GM19193 (cell line): ENCODE data around the gene SAXO2.

Source experiments
- POLR2A ChIP-seq: IDR thresholded peaks from 4 replicates; pipeline ENCODE4 v1.6.1; 2011; ENCODE audit not compliant: insufficient read depth, insufficient read length; ENCODE audit errors: extremely low read depth

SAXO2 gene

DNA sequence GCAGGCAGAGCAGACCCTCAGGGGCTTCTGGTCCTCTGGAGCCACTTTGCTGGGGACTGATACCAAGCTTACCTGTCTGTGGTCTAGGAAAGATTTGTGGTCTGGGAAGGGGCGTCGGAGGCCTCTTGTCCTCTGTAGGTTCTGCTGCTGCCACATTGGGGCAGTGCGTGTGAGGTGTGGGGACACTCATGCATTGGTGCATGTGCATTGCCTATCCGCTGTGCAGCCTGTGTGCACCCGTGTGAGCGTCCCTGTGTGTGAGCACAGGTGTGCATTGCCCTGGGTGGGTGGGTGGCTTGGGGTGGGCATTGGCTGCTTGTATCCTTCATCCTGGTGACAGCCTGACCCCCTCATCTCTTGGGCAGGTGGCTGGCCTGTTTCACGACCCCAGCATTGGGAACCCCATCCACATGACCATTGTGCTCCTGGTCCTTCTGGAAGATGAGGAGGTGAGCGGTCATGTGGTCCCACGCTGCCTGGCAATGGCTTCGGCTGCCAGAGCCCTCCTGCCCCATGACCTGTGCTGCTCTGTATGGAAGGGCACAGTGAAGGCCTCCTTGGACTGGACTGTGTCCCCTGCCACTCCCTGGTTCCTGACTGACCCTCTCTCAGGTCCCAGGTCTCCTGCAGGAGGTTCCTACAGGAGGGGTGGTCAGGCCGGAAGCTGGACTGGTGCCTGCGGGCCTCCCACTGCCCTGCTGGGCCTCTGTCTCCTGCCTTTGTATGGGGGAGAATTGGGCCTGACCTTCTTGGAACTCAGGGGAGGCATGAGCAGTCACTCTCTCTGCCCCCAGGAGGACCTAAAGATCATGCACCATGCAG, 41.5 kb downstream of the SAXO2 start:
- no peak for TF ChIP-seq POLR2A

GRCh38 chr15:82304778-82305090, 42.1 kb downstream of the SAXO2 start:
- TF ChIP-seq POLR2A, result no peak

GRCh38 chr15:82305621-82306048, 43.0 kb downstream of the SAXO2 start:
- TF ChIP-seq POLR2A, result no peak

GRCh38 chr15:82306791-82307713, 44.4 kb downstream of the SAXO2 start:
- TF ChIP-seq POLR2A, result no peak

DNA sequence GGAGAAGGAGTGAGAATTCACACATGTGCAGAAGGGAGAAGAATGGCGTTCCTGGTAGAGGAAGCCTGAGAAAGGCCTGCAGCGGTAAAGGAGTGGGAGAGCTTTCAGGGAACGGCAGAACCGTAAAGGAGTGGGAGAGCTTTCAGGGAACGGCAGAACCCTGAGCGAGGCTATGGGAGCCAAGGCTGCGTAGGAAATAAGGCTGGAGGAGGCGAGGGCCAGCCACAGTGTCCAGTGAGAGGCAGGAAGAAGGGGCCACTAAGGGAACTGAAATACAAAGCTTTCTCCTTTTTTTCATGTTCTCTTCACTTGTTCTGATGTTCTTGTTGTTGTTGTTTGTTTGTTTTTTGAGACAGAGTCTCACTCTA, 45.1 kb downstream of the SAXO2 start:
- TF ChIP-seq POLR2A, result no peak

- no peak for TF ChIP-seq POLR2A
Observed at GRCh38 chr15:82309802-82310201, 47.2 kb downstream of the SAXO2 start.

- TF ChIP-seq POLR2A, result no peak
Observed at GRCh38 chr15:82312586-82313349, 50.1 kb downstream of the SAXO2 start.

GRCh38 chr15:82313446-82313845, 50.8 kb downstream of the SAXO2 start:
- TF ChIP-seq POLR2A, result no peak

DNA sequence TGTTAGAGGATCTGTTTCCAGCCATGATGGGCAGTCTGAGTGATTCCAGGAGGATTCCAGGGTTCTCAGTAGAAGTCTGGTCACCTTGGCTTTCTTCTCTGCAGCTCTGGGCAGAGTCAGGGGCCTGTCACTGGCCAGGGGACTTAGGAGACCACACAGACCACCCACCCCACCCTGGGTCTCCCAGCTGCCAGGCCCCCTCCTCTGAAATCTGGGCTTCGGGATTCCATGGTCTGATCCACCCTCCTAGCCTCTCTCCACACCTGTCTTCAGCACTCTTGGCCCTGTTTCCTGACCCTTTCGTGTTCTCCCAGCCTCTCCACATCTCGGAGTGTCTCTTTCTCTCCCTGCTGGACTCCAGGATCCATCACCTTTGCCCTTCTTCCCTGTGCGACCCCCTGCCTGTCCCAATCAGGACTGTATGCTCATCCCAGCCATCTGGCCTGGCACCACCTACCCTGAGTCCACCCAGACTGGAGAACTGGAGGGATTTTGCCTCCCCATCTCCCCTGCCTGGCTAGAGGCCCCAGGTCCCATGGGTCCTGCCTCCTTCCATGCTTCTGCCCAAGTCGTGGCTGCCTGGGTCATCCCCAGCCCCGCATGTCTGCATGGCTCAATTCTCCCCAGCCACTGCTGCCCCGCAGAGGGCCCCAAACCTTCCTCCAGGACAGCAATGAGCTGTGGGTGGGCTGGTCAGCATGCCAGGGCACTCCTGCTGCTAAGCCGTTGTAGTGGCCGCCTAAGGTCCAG, 52.3 kb downstream of the SAXO2 start:
- no peak for TF ChIP-seq POLR2A

DNA sequence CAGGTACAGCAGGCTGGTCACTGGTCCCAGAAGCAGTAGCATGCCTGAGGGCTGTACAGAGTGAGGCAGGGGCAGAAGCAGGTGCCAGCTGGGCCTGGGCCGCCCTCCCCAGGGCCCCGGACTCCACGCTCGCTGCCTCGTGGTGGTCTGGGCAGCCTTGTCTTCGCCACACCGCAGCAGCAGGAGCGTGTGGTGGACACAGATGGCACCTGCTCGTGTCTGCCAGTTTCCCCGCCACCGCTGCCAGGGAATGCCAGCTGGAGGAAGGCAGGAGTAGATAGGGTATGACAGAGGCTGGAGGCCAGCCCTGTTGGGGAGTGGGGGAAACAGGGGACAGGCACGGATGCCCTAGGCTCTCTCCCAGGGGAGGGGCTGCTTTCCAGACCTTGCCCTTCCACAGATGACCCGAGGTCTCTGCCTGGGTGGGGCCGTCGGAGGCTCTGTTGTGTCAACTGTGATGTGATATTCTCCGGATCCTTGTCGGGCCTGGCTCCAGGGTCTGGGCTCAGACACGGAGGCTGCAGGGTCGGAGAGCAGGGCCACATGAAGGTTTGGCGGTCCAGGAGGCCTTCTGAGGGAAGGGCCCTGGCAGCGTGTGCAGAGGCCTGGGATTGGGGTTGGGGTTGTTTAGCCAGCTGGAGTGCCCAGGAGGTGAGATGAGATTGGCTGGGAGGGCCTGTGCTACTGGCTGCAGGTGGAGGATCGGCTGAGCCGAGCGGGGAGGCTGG, 53.1 kb downstream of the SAXO2 start:
- no peak for TF ChIP-seq POLR2A

DNA sequence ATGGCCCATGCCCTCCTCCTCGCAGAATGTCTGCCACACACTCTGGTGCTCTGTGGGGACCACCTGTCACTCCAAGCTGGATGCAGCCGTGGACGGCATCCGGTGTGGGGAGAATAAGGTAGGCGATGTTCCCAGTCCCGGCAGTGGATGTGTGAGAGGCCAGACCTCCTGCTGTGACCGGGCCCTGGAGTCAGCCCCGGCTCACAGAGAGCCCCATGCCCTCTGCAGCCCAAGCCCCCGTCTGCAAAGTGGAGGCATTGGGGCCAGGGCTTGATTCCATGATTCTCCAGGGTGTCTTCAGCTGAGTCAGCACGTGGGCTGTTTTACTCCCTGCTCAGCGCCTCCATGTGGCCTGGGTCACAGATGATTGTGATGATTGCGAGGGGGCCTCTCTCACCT, 54.5 kb downstream of the SAXO2 start:
- TF ChIP-seq POLR2A, result no peak
